ENCODE data around the gene RNF8.
"Not testable (repeated sequence)": the region's sequence is repeated elsewhere in the genome, so short reads cannot be mapped to it uniquely, and the experiment has no call there.

RNF8 gene

GRCh38 chr6:37353761-37354525, at the start of gene RNF8:
TSS of gene RNF8 (plus strand) at chr6:37353983. CDS start at chr6:37354165, 182 bp downstream.
- DNase-seq: peak; percentile 94

- no peak for DNase-seq
Measured at GRCh38 chr6:37304766-37305165, 49.0 kb upstream of the RNF8 start.

- DNase-seq: no peak
Measured at GRCh38 chr6:37305841-37306425, 47.9 kb upstream of the RNF8 start.

- no peak for DNase-seq
Measured at GRCh38 chr6:37306624-37307222, 47.1 kb upstream of the RNF8 start.

- DNase-seq: not testable (repeated sequence)
Measured at GRCh38 chr6:37307484-37307883, 46.3 kb upstream of the RNF8 start.

GRCh38 chr6:37308069-37308815, 45.5 kb upstream of the RNF8 start:
- peak; percentile 73 for DNase-seq

GRCh38 chr6:37309046-37309445, 44.7 kb upstream of the RNF8 start:
- no peak for DNase-seq

GRCh38 chr6:37309692-37310091, 44.1 kb upstream of the RNF8 start:
- DNase-seq: no peak

GRCh38 chr6:37310966-37311365, 42.8 kb upstream of the RNF8 start:
- no peak for DNase-seq

- no peak for DNase-seq
Measured at GRCh38 chr6:37311741-37312473, 41.9 kb upstream of the RNF8 start.

GRCh38 chr6:37313723-37314486, 39.9 kb upstream of the RNF8 start:
- no peak for DNase-seq

GRCh38 chr6:37314487-37315156, 39.2 kb upstream of the RNF8 start:
- DNase-seq: peak; percentile 42

GRCh38 chr6:37315157-37315515, 38.6 kb upstream of the RNF8 start:
- no peak for DNase-seq

- no peak for DNase-seq
Measured at GRCh38 chr6:37316071-37316470, 37.7 kb upstream of the RNF8 start.

- no peak for DNase-seq
Measured at GRCh38 chr6:37317312-37318038, 36.3 kb upstream of the RNF8 start.

GRCh38 chr6:37319156-37319555, 34.6 kb upstream of the RNF8 start:
- DNase-seq: no peak

- DNase-seq: no peak
Measured at GRCh38 chr6:37319856-37320480, 33.8 kb upstream of the RNF8 start.

- DNase-seq: no peak
Measured at GRCh38 chr6:37320646-37321045, 33.1 kb upstream of the RNF8 start.

- DNase-seq: no peak
Measured at GRCh38 chr6:37321101-37321500, 32.7 kb upstream of the RNF8 start.
